Hepatocyte (in vitro differentiated cells): ENCODE measurements around the gene WNK2. TPM values are rescaled to one million over a fixed set of nuclear protein-coding genes. Genes with fewer than 3 reads are reported as not detected.
A peak's percentile ranks its signal among the peaks of the same experiment; 100 is the strongest.

ENCODE experiments used
- DNase-seq: peaks from one replicate; pipeline ENCODE4 v3.0.0-alpha.2; 2016; ENCODE audit warnings: low spot score
- H2AFZ ChIP-seq: fragments of 200-600 bp; sonication (generic); 2 replicates; pipeline ENCODE4 v1.6.0; 2016; ENCODE audit warnings: antibody characterized with exemption, mild to moderate bottlenecking
- H3K27ac ChIP-seq: fragments of 200-600 bp; sonication (generic); 2 replicates; pipeline ENCODE4 v1.5.1; 2016; ENCODE audit warnings: mild to moderate bottlenecking
- H3K27me3 ChIP-seq: fragments of 200-600 bp; sonication (generic); 2 replicates; pipeline ENCODE4 v1.6.1; 2016
- H3K36me3 ChIP-seq: fragments of 200-600 bp; sonication (generic); replicated peaks from 2 replicates; pipeline ENCODE4 v1.5.1; 2016; ENCODE audit warnings: low read depth; ENCODE audit not compliant: insufficient read depth
- H3K4me1 ChIP-seq: fragments of 200-600 bp; sonication (generic); 2 replicates; pipeline ENCODE4 v1.5.1; 2016; ENCODE audit warnings: mild to moderate bottlenecking, moderate library complexity; ENCODE audit not compliant: insufficient read depth
- H3K4me2 ChIP-seq: fragments of 200-600 bp; sonication (generic); 2 replicates; pipeline ENCODE4 v1.6.0; 2016
- H3K4me3 ChIP-seq: fragments of 200-600 bp; sonication (generic); 2 replicates; pipeline ENCODE4 v1.5.1; 2016; ENCODE audit warnings: mild to moderate bottlenecking
- H3K79me2 ChIP-seq: fragments of 200-600 bp; sonication (generic); 2 replicates; pipeline ENCODE4 v1.6.0; 2017; ENCODE audit warnings: mild to moderate bottlenecking
- H3K9me2 ChIP-seq: fragments of 200-600 bp; sonication (generic); replicated peaks from 2 replicates; pipeline ENCODE4 v1.6.0; 2017; ENCODE audit warnings: mild to moderate bottlenecking; ENCODE audit not compliant: insufficient read depth
- H3K9me3 ChIP-seq: fragments of 200-600 bp; sonication (generic); 2 replicates; pipeline ENCODE4 v1.5.1; 2016; ENCODE audit warnings: low read depth, mild to moderate bottlenecking
- H4K20me1 ChIP-seq: fragments of 200-600 bp; sonication (generic); 2 replicates; pipeline ENCODE4 v1.6.0; 2016; ENCODE audit warnings: mild to moderate bottlenecking; ENCODE audit not compliant: insufficient read depth, poor library complexity, severe bottlenecking
- EZH2 ChIP-seq: fragments of 200-600 bp; sonication (generic); IDR thresholded peaks from 2 replicates; pipeline ENCODE4 v1.6.1; 2016; ENCODE audit warnings: antibody characterized with exemption, mild to moderate bottlenecking, borderline replicate concordance
- EZH2phosphoT487 ChIP-seq: fragments of 200-600 bp; sonication (generic); IDR thresholded peaks from one replicate; pipeline ENCODE4 v1.6.1; 2018; ENCODE audit warnings: antibody characterized with exemption, mild to moderate bottlenecking, low read depth, moderate library complexity; ENCODE audit not compliant: unreplicated experiment, severe bottlenecking
- WGBS: methylation state at CpG from one replicate; pipeline ENCODE4 v1.1.6; 2016; ENCODE audit warnings: low lambda C conversion rate; ENCODE audit errors: missing lambda C conversion rate; 5-methylcytosine and 5-hydroxymethylcytosine counted together
- polyA plus RNA-seq: library from polyadenylated mRNA; unstranded; fragments of >200 nt; fragmentation: Nextera tagmentation; extraction: Ambion mirVana; gene quantifications from 2 replicates; pipeline ENCODE4 v1.2.1, GENCODE V29; 2016
- total RNA-seq: library from RNA; depleted of rRNA; stranded (reverse); fragments of >200 nt; gene quantifications from 2 replicates; pipeline ENCODE4 v1.2.3, GENCODE V29; 2014
- TF ChIP-seq, protein P1 (sequence below): fragments of 200-600 bp; sonication (generic); IDR thresholded peaks from 2 replicates; pipeline ENCODE4 v1.5.1; 2016; ENCODE audit warnings: antibody characterized with exemption, mild to moderate bottlenecking; ENCODE audit not compliant: poor library complexity

Gene WNK2
- total and polyA plus RNA-seq, 2 experiments from 2014 or later, result 8.9 to 13.5 TPM

DNA sequence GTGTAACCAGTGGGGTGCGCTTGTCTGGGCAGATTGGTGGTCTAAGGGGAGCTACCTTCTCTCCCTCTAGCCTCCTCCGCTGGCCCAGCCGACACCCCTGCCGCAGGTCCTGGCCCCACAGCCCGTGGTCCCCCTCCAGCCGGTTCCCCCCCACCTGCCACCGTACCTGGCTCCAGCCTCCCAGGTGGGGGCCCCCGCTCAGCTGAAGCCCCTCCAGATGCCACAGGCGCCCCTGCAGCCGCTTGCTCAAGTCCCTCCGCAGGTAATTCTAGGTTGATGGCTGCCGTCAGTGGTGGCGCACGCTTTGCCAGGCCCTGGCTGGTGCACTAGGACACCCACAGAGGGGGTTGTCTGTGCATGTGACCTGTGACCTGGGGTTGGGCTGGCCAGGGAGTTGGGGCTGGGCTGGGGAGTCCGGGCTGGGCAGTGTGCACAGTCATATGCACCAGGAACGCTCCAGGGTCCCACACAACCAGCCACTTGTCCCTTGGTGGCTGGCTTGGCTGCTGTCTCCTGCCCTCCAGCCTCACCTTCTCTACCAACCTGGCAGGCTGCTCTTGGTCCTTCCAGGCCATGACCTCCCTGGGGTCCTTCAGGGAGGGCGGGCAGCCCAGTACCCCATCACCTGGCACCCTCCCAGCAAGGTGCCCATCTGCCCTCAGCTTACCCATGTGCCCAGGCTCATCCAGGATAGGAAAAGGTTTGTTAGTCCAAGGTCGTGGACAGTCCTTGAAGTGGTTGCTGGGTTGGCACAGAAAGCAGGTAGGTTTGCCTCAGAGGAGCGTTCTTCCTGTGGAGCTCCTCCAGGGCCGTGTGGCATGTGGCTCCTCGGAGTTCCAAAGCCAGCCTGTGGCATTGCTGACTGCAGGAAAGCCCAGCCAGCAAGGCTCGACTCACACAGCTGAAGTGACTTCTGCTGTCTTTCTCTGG is 73.2 kb downstream of the WNK2 start:
- H3K36me3 ChIP-seq, result no peaks in the 10 kb centered on the region
- no peak overlapping the region for H2AFZ ChIP-seq
- no peaks in the 10 kb centered on the region for H3K9me3 ChIP-seq
- no peak overlapping the region for H3K4me2 ChIP-seq
- no peaks in the 10 kb centered on the region for H4K20me1 ChIP-seq
- no peak overlapping the region for H3K27ac ChIP-seq
- WGBS, result 88% methylated on average over 17 of the region's 22 CpGs
- DNase-seq, result peak; percentile 1
- H3K27me3 ChIP-seq, result no peaks in the 10 kb centered on the region
- no peaks in the 10 kb centered on the region for H3K79me2 ChIP-seq
- no peak overlapping the region for H3K4me3 ChIP-seq
- H3K4me1 ChIP-seq, result no peaks in the 10 kb centered on the region
- H3K9me2 ChIP-seq, result no peaks in the 10 kb centered on the region
- no peak for TF ChIP-seq EZH2phosphoT487
- TF ChIP-seq, protein P1, sequence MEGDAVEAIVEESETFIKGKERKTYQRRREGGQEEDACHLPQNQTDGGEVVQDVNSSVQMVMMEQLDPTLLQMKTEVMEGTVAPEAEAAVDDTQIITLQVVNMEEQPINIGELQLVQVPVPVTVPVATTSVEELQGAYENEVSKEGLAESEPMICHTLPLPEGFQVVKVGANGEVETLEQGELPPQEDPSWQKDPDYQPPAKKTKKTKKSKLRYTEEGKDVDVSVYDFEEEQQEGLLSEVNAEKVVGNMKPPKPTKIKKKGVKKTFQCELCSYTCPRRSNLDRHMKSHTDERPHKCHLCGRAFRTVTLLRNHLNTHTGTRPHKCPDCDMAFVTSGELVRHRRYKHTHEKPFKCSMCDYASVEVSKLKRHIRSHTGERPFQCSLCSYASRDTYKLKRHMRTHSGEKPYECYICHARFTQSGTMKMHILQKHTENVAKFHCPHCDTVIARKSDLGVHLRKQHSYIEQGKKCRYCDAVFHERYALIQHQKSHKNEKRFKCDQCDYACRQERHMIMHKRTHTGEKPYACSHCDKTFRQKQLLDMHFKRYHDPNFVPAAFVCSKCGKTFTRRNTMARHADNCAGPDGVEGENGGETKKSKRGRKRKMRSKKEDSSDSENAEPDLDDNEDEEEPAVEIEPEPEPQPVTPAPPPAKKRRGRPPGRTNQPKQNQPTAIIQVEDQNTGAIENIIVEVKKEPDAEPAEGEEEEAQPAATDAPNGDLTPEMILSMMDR, result no peak
- TF ChIP-seq EZH2, result no peak

DNA sequence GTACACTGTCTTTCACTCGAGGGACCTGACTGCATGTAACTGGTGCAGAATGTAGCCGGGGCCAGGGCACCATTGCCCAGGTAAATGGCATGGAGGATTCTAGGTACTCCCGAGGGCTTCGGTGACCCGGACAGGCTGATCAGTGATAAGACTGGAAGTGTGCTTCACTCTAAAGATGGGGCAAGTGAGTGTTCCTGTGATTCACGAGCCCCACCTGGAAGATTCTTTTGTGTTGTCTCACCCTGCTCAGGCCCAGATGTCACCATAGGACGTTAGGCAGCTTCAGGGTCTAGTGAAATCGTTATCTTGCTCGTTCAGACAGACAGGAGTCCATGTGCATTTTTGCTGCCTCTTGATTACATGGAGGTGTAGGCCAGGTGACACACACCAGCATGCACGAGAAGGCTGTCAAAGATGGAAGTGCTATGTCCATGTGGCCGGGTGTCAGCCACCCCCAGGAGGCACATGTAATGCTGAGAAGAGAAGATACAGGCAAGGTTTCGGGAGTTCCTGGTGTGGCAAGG is 73.9 kb downstream of the WNK2 start:
- H3K9me3 ChIP-seq, result no peaks in the 10 kb centered on the region
- H3K27ac ChIP-seq, result no peak overlapping the region
- WGBS, result 84% methylated on average over 12 of the region's 12 CpGs
- H3K4me3 ChIP-seq, result no peak overlapping the region
- H3K4me2 ChIP-seq, result no peak overlapping the region
- H2AFZ ChIP-seq, result no peak overlapping the region
- no peak for TF ChIP-seq EZH2phosphoT487
- TF ChIP-seq, protein P1, result no peak
- TF ChIP-seq EZH2, result no peak
- no peaks in the 10 kb centered on the region for H3K79me2 ChIP-seq
- no peaks in the 10 kb centered on the region for H4K20me1 ChIP-seq
- H3K27me3 ChIP-seq, result no peaks in the 10 kb centered on the region
- no peaks in the 10 kb centered on the region for H3K36me3 ChIP-seq
- no peaks in the 10 kb centered on the region for H3K9me2 ChIP-seq
- H3K4me1 ChIP-seq, result no peaks in the 10 kb centered on the region
- DNase-seq, result no peak

DNA sequence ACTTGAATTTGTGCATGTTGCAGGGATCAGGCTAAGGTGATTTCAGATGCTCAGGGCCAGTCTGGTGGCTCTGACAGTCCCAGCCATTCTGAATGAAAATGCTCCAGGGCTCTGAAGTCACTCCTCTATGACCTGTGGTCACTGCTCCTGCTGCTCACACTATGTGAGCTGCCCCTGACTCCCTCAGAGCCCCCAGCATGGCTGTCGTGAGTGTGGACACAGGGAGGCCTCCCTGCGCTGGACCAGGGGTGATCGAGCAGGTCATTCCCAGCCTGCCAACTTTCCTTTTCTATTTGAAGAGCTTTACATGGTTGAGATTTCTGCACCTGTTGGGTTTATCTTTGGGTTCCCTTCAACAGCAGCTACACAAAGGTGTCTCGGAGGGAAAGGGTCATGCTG is 74.5 kb downstream of the WNK2 start:
- Histone ChIP-seq H3K27me3 (no peaks in the 10 kb centered on the region), H3K36me3 (no peaks in the 10 kb centered on the region), H2AFZ (no peak overlapping the region), H3K4me3 (no peak overlapping the region), H3K4me1 (no peaks in the 10 kb centered on the region), H3K9me3 (no peaks in the 10 kb centered on the region), H3K79me2 (no peaks in the 10 kb centered on the region), H4K20me1 (no peaks in the 10 kb centered on the region), H3K9me2 (no peaks in the 10 kb centered on the region), H3K4me2 (no peak overlapping the region), H3K27ac (no peak overlapping the region)
- 96% methylated on average over 4 of the region's 4 CpGs for WGBS
- no peak for TF ChIP-seq EZH2
- TF ChIP-seq, protein P1, result no peak
- no peak for TF ChIP-seq EZH2phosphoT487
- no peak for DNase-seq
